ENCODE data around the gene UNC45A.

UNC45A gene

GRCh38 chr15:90947577-90948357 lies 12.7 kb downstream of the UNC45A start:
- Histone ChIP-seq H3K4me1 (ENCODE audit: control insufficient read depth, insufficient read depth, low read length, poor library complexity, severe bottlenecking) (no peaks in the 10 kb centered on the region), H3K27ac (ENCODE audit: low read depth, low read length, severe bottlenecking) (no peak overlapping the region), H3K36me3 (ENCODE audit: control insufficient read depth, insufficient read depth, low read length) (peaks cover 90% of the 10 kb centered on the region), H3K4me3 (ENCODE audit: extremely low read depth, insufficient read depth, low read length, poor library complexity, severe bottlenecking) (no peak overlapping the region), H3K9me3 (ENCODE audit: control insufficient read depth, low read length) (no peaks in the 10 kb centered on the region)
- 97 to 99% methylated on average over 16 to 17 of the region's 18 CpGs for WGBS, 2 experiments (ENCODE audit: insufficient coverage in 2 of 2)

GRCh38 chr15:90948506-90948905 lies 13.4 kb downstream of the UNC45A start:
- H3K27ac ChIP-seq (ENCODE audit: low read depth, low read length, severe bottlenecking) = no peak overlapping the region
- WGBS, 2 experiments (ENCODE audit: insufficient coverage in 2 of 2) = 97 to 100% methylated on average over 5 of the region's 8 CpGs
- H3K36me3 ChIP-seq (ENCODE audit: control insufficient read depth, insufficient read depth, low read length) = peaks cover 90% of the 10 kb centered on the region

DNA sequence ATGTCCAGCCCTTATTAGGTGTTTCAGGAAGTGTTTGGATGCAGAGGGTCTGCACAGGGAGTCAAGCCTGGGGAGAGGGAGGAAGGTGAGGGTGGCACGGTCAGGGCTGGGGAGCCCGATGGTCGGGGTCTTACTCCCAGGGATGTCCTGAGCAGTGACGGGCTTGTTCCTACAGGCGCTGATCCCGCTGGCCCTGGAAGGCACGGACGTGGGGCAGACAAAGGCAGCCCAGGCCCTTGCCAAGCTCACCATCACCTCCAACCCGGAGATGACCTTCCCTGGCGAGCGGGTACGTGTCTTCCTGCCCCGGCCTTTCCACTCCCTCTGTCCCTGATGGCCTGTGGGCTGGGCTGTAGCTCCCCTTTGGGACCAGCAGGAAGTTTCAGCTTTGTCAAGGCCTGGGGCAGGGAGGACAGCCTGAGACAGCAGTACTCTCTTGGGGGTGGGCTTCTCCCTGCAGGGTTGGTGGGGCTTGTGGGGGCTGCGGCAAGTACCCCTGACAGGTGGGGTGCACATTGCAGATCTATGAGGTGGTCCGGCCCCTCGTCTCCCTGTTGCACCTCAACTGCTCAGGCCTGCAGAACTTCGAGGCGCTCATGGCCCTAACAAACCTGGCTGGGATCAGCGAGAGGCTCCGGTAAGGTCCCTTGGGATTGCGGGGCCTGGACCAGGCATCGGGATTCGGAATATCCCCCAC lies 15.0 kb downstream of the UNC45A start:
- 97 to 99% methylated on average over 21 to 23 of the region's 23 CpGs for WGBS, 2 experiments (ENCODE audit: insufficient coverage in 2 of 2)
- no peaks in the 10 kb centered on the region for H3K9me3 ChIP-seq (ENCODE audit: control insufficient read depth, low read length)
- no peaks in the 10 kb centered on the region for H3K4me1 ChIP-seq (ENCODE audit: control insufficient read depth, insufficient read depth, low read length, poor library complexity, severe bottlenecking)
- no peak overlapping the region for H3K27ac ChIP-seq (ENCODE audit: low read depth, low read length, severe bottlenecking)
- no peak overlapping the region for H3K4me3 ChIP-seq (ENCODE audit: extremely low read depth, insufficient read depth, low read length, poor library complexity, severe bottlenecking)
- peaks cover 80% of the 10 kb centered on the region for H3K36me3 ChIP-seq (ENCODE audit: control insufficient read depth, insufficient read depth, low read length)

More at GRCh38 chr15:90948506-90948905, 13.4 kb downstream of the UNC45A start:
- Histone ChIP-seq H3K4me3 (ENCODE audit: extremely low read depth, insufficient read depth, low read length, poor library complexity, severe bottlenecking) (no peak overlapping the region), H3K9me3 (ENCODE audit: control insufficient read depth, low read length) (no peaks in the 10 kb centered on the region), H3K4me1 (ENCODE audit: control insufficient read depth, insufficient read depth, low read length, poor library complexity, severe bottlenecking) (no peaks in the 10 kb centered on the region)

- peaks cover 76% of the 10 kb centered on the region for H3K36me3 ChIP-seq (ENCODE audit: control insufficient read depth, insufficient read depth, low read length)
Observed at GRCh38 chr15:90950676-90951075, 15.6 kb downstream of the UNC45A start.

DNA sequence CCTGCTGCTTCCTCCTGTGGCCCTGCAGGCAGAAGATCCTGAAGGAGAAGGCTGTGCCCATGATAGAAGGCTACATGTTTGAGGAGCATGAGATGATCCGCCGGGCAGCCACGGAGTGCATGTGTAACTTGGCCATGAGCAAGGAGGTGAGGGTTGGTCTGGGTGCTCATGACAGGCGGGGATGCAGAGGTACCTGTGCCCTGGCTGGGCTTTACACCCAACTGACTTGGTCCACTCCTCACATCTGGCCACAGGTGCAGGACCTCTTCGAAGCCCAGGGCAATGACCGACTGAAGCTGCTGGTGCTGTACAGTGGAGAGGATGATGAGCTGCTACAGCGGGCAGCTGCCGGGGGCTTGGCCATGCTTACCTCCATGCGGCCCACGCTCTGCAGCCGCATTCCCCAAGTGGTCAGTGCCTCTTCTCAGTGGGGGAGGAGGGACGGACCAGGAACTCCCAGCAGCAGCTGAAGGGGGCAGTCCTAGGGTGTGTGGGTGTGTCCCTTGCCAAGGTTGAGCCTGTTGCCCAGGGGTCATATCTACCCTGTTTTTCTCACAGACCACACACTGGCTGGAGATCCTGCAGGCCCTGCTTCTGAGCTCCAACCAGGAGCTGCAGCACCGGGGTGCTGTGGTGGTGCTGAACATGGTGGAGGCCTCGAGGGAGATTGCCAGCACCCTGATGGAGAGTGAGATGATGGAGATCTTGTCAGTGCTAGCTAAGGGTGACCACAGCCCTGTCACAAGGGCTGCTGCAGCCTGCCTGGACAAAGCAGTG lies 18.0 kb downstream of the UNC45A start:
- Histone ChIP-seq H3K9me3 (ENCODE audit: control insufficient read depth, low read length) (no peaks in the 10 kb centered on the region), H3K27ac (ENCODE audit: low read depth, low read length, severe bottlenecking) (no peak overlapping the region), H3K4me3 (ENCODE audit: extremely low read depth, insufficient read depth, low read length, poor library complexity, severe bottlenecking) (no peak overlapping the region), H3K36me3 (ENCODE audit: control insufficient read depth, insufficient read depth, low read length) (peaks cover 59% of the 10 kb centered on the region), H3K4me1 (ENCODE audit: control insufficient read depth, insufficient read depth, low read length, poor library complexity, severe bottlenecking) (peaks cover 12% of the 10 kb centered on the region)
- 94 to 98% methylated on average over 8 to 13 of the region's 14 CpGs for WGBS, 2 experiments (ENCODE audit: insufficient coverage in 2 of 2)

More at GRCh38 chr15:90950676-90951075, 15.6 kb downstream of the UNC45A start:
- H3K4me3 ChIP-seq (ENCODE audit: extremely low read depth, insufficient read depth, low read length, poor library complexity, severe bottlenecking) = no peak overlapping the region
- peaks cover 2% of the 10 kb centered on the region for H3K4me1 ChIP-seq (ENCODE audit: control insufficient read depth, insufficient read depth, low read length, poor library complexity, severe bottlenecking)
- H3K27ac ChIP-seq (ENCODE audit: low read depth, low read length, severe bottlenecking) = no peak overlapping the region
- H3K9me3 ChIP-seq (ENCODE audit: control insufficient read depth, low read length) = no peaks in the 10 kb centered on the region
- WGBS, 2 experiments (ENCODE audit: insufficient coverage in 2 of 2) = 95 to 100% methylated on average over 2 to 3 of the region's 6 CpGs

DNA sequence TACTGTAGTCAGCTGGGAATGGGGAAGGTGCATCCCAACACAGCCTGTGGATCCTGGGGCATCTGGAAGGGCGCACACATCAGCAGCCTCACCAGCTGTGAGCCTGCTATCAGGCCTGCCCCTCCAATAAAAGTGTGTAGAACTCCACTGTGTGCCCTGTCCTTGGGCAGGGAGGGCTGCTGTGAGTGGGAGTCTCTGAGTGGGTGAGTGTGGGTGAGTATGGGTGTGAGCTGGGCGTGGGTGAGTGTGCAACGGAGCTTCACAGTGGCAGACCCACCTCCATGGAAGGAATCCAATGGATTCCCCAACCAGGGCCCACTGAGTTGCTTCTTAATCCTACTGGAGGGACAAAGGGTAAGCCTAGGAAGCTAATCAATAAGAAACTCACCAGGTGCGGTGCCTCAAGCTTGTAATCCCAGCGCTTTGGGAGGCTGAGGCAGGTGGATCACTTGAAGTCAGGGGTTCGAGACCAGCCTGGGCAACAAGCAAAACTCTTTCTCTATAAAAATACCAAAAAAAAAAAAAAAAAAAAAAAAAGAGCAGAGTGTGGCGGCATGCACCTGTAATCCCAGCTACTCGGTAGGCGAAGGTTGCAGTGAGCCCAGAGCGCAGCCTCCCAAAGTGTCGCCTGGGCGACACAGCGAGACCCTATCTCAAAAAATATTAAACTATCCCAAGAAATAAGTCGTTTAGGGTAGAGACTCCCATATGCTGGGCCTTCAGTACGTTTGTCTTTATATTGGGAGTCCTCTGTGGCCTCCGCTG lies 19.0 kb downstream of the UNC45A start:
- peak overlapping the region; percentile 87 for H3K27ac ChIP-seq (ENCODE audit: low read depth, low read length, severe bottlenecking)
- peaks cover 50% of the 10 kb centered on the region for H3K36me3 ChIP-seq (ENCODE audit: control insufficient read depth, insufficient read depth, low read length)
- H3K9me3 ChIP-seq (ENCODE audit: control insufficient read depth, low read length) = no peaks in the 10 kb centered on the region
- 83 to 88% methylated on average over 7 to 9 of the region's 16 CpGs for WGBS, 2 experiments (ENCODE audit: insufficient coverage in 2 of 2)
- H3K4me1 ChIP-seq (ENCODE audit: control insufficient read depth, insufficient read depth, low read length, poor library complexity, severe bottlenecking) = peaks cover 12% of the 10 kb centered on the region
- H3K4me3 ChIP-seq (ENCODE audit: extremely low read depth, insufficient read depth, low read length, poor library complexity, severe bottlenecking) = no peak overlapping the region

DNA sequence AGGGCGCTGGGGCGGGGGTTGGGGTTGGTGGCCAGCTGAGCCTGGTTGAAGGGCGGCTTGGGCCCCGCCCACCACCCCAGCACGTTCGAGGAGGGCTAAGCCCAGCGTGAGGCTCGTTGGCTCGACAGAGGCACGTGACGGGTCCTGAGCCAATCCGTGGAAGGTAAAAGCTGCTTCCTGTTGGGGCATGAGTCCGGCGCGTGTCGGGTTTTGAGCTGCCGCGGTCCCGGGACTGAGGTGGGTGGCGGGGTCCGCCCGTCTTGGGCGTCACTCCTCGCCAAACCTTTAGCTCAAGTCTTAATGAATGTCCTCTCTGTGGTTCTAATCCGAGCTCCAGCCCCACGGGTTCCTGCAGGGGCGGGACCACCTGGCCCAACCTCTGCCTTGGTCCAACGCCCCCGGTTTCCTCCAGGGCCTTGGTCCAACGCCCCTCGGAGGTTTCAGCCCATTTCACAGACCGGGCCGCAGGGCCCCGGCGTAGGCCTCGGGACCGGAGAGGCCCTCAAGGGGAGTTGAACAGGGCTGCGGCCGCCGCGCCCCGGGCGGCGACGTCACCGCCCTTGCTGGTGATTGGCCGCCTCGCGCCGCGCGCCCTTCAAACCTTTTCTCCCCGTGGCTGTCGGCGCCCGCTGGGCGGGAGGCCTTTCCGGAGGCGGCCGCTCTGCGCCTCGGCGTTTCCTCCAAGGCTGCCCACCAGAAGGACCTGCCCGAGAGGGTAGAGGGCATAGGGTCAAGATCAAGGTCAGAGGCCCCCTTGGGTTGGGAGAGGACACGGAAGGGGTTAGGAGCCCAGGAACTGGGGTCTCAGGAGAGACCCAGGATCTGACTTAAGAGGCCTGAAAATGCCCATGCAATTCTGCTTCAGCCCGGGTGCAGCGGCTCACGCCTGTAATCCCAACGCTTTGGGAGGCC lies 19.9 kb downstream of the UNC45A start, which contains the start of gene RCCD1:
Gene RCCD1 (plus strand): TSS at position 173 of the 912 bp plus-strand sequence. CDS start 1,851 bp downstream, outside the sequence.
- peak within 1 kb of the TSS; percentile 51 for H3K4me3 ChIP-seq (ENCODE audit: extremely low read depth, insufficient read depth, low read length, poor library complexity, severe bottlenecking)
- peaks cover 44% of the 10 kb centered on the region for H3K36me3 ChIP-seq (ENCODE audit: control insufficient read depth, insufficient read depth, low read length)
- H3K9me3 ChIP-seq (ENCODE audit: control insufficient read depth, low read length) = no peaks in the 10 kb centered on the region
- peaks cover 12% of the 10 kb centered on the region for H3K4me1 ChIP-seq (ENCODE audit: control insufficient read depth, insufficient read depth, low read length, poor library complexity, severe bottlenecking)
- WGBS, 2 experiments (ENCODE audit: insufficient coverage in 2 of 2) = 8 to 19% methylated on average over 50 to 58 of the region's 69 CpGs
- peak within 1 kb of the TSS; percentile 87 for H3K27ac ChIP-seq (ENCODE audit: low read depth, low read length, severe bottlenecking)

GRCh38 chr15:90955624-90956273 lies 20.7 kb downstream of the UNC45A start:
- no peaks in the 10 kb centered on the region for H3K9me3 ChIP-seq (ENCODE audit: control insufficient read depth, low read length)
- H3K36me3 ChIP-seq (ENCODE audit: control insufficient read depth, insufficient read depth, low read length) = peaks cover 44% of the 10 kb centered on the region
- H3K4me3 ChIP-seq (ENCODE audit: extremely low read depth, insufficient read depth, low read length, poor library complexity, severe bottlenecking) = peak overlapping the region; percentile 51
- 89 to 92% methylated on average over 10 of the region's 20 CpGs for WGBS, 2 experiments (ENCODE audit: insufficient coverage in 2 of 2)
- no peak overlapping the region for H3K27ac ChIP-seq (ENCODE audit: low read depth, low read length, severe bottlenecking)
- H3K4me1 ChIP-seq (ENCODE audit: control insufficient read depth, insufficient read depth, low read length, poor library complexity, severe bottlenecking) = peaks cover 12% of the 10 kb centered on the region
